Thoracic aorta (tissue), 2 donors: ENCODE results near the gene SCARB1. TPM values are rescaled to one million over a fixed set of nuclear protein-coding genes. Genes with fewer than 3 reads are reported as not detected.

Experiments
- ATAC-seq: fragments of 150-250 bp; one replicate; pipeline ENCODE4 v1.8.0; 2017; ENCODE audit warnings: low read depth; ENCODE audit not compliant: insufficient number of reproducible peaks, low FRiP score
- DNase-seq: peaks from one replicate; pipeline ENCODE4 v3.0.0-alpha.2; 2020; ENCODE audit warnings: low spot score
- H3K27ac ChIP-seq, 2 donors: fragments of 200-600 bp; sonication (generic); 1 replicate in 1 of 2; 2 replicates in 1 of 2; pipeline ENCODE4 v1.5.1; 2016; ENCODE audit warnings: mild to moderate bottlenecking in 2 of 2, moderate library complexity in 2 of 2
- H3K27me3 ChIP-seq: fragments of 200-600 bp; sonication (generic); replicated peaks from 2 replicates; pipeline ENCODE4 v1.6.0; 2016; ENCODE audit warnings: mild to moderate bottlenecking; ENCODE audit not compliant: insufficient read depth
- H3K36me3 ChIP-seq: fragments of 200-600 bp; sonication (generic); one replicate; pipeline ENCODE4 v1.5.1; 2016
- H3K4me1 ChIP-seq, 2 donors: fragments of 200-600 bp; sonication (generic); 1 replicate in 1 of 2; 2 replicates in 1 of 2; pipeline versions ENCODE4 v1.5.1 to v1.6.0; 2016; ENCODE audit warnings: low read depth in 2 of 2, mild to moderate bottlenecking in 1 of 2; ENCODE audit not compliant: control insufficient read depth in 1 of 2
- H3K4me3 ChIP-seq: fragments of 200-600 bp; sonication (generic); 2 replicates; pipeline ENCODE4 v1.5.1; 2016; ENCODE audit warnings: mild to moderate bottlenecking
- H3K9me3 ChIP-seq: fragments of 200-600 bp; sonication (generic); 2 replicates; pipeline ENCODE4 v1.5.1; 2016
- CTCF ChIP-seq: fragments of 200-600 bp; sonication (generic); IDR thresholded peaks from one replicate; pipeline ENCODE4 v1.5.1; 2019; ENCODE audit warnings: antibody characterized with exemption
- total RNA-seq, 2 donors: library from RNA; depleted of rRNA; stranded (reverse); fragments of >200 nt; gene quantifications; one replicate each; pipeline versions ENCODE4 v1.1.0 to v1.2.3, GENCODE V29; 2016

Gene SCARB1
- total RNA-seq, 2 donors from 2014 or later: 8.8 to 13.1 TPM

- H3K4me1 ChIP-seq: no peaks in the 10 kb centered on the region
- no peaks in the 10 kb centered on the region for H3K36me3 ChIP-seq
- no peak overlapping the region for H3K27ac ChIP-seq
- TF ChIP-seq CTCF: no peak
- H3K27me3 ChIP-seq: no peaks in the 10 kb centered on the region
- DNase-seq: no peak
- H3K4me3 ChIP-seq: no peak overlapping the region
- no peak for ATAC-seq
- H3K9me3 ChIP-seq: no peaks in the 10 kb centered on the region
Measured at GRCh38 chr12:124877423-124877822, 13.8 kb upstream of the SCARB1 start.

GRCh38 chr12:124876171-124876570 lies 12.5 kb upstream of the SCARB1 start:
- Histone ChIP-seq H3K9me3 (no peaks in the 10 kb centered on the region), H3K4me3 (no peak overlapping the region), H3K27ac (no peak overlapping the region), H3K27me3 (no peaks in the 10 kb centered on the region), H3K4me1 (no peaks in the 10 kb centered on the region), H3K36me3 (no peaks in the 10 kb centered on the region)
- DNase-seq (no peak), ATAC-seq (no peak)
- TF ChIP-seq CTCF: no peak

GRCh38 chr12:124875803-124876132 lies 12.1 kb upstream of the SCARB1 start:
- H3K4me3 ChIP-seq: no peak overlapping the region
- DNase-seq: no peak
- H3K4me1 ChIP-seq: no peaks in the 10 kb centered on the region
- no peak for TF ChIP-seq CTCF
- no peak for ATAC-seq
- no peaks in the 10 kb centered on the region for H3K27me3 ChIP-seq
- no peaks in the 10 kb centered on the region for H3K36me3 ChIP-seq
- no peak overlapping the region for H3K27ac ChIP-seq
- no peaks in the 10 kb centered on the region for H3K9me3 ChIP-seq

- Histone ChIP-seq H3K9me3 (no peaks in the 10 kb centered on the region), H3K27ac (no peak overlapping the region), H3K4me1 (no peaks in the 10 kb centered on the region), H3K4me3 (no peak overlapping the region), H3K36me3 (no peaks in the 10 kb centered on the region), H3K27me3 (no peaks in the 10 kb centered on the region)
- no peak for TF ChIP-seq CTCF
- ATAC-seq (no peak), DNase-seq (no peak)
Measured at GRCh38 chr12:124874988-124875802, 11.5 kb upstream of the SCARB1 start.

GRCh38 chr12:124874188-124874587 lies 10.5 kb upstream of the SCARB1 start:
- H3K27ac ChIP-seq: no peak overlapping the region
- no peak for ATAC-seq
- H3K36me3 ChIP-seq: no peaks in the 10 kb centered on the region
- no peak overlapping the region for H3K4me3 ChIP-seq
- DNase-seq: no peak
- H3K9me3 ChIP-seq: no peaks in the 10 kb centered on the region
- H3K4me1 ChIP-seq: no peaks in the 10 kb centered on the region
- H3K27me3 ChIP-seq: no peaks in the 10 kb centered on the region
- TF ChIP-seq CTCF: no peak
